GM23338 (cell line): ENCODE measurements around the gene NRP2.

Source experiments
- CREB1 ChIP-seq: fragments of 250-450 bp; sonication (Bioruptor Pico); IDR thresholded peaks from 2 replicates; pipeline ENCODE4 v1.5.0; 2020; ENCODE audit warnings: low read depth, mild to moderate bottlenecking, moderate library complexity
- CTCF ChIP-seq, 2 experiments: fragments of 200-600 bp in 1 of 2; sonication (generic) in 1 of 2; conservative IDR thresholded peaks; 2 replicates each; pipeline versions ENCODE4 v1.5.1 to v1.6.1; 2016 to 2017; ENCODE audit warnings: antibody characterized with exemption in 2 of 2, low read depth in 2 of 2, mild to moderate bottlenecking in 2 of 2, moderate library complexity in 1 of 2
- EZH2 ChIP-seq: fragments of 200-600 bp; sonication (generic); IDR thresholded peaks from one replicate; pipeline ENCODE4 v1.8.0; 2017; ENCODE audit warnings: antibody characterized with exemption, mild to moderate bottlenecking, low read depth; ENCODE audit not compliant: unreplicated experiment
- EZH2phosphoT487 ChIP-seq: fragments of 200-600 bp; sonication (generic); IDR thresholded peaks from one replicate; pipeline ENCODE4 v1.8.1; 2018; ENCODE audit warnings: antibody characterized with exemption; ENCODE audit not compliant: unreplicated experiment
- POLR2AphosphoS5 ChIP-seq: IDR thresholded peaks from 2 replicates; pipeline ENCODE4 v1.6.1; 2016; ENCODE audit warnings: antibody characterized with exemption, low read depth
- TF ChIP-seq, protein P1 (sequence below): IDR thresholded peaks from one replicate; pipeline ENCODE4 v1.6.1; 2018; ENCODE audit warnings: antibody characterized with exemption; ENCODE audit not compliant: unreplicated experiment
- TF ChIP-seq, protein P2 (sequence below): fragments of 250-450 bp; sonication (Bioruptor Pico); IDR thresholded peaks from 2 replicates; pipeline ENCODE4 v1.5.0; 2020; ENCODE audit warnings: mild to moderate bottlenecking, moderate library complexity

- TF ChIP-seq CTCF (conservative IDR thresholded peaks at IDR 0.05; ENCODE audit: low read depth in 2 of 2) = no peak
- TF ChIP-seq EZH2 = no peak
- no peak for TF ChIP-seq POLR2AphosphoS5
- no peak for TF ChIP-seq EZH2phosphoT487
- TF ChIP-seq, protein P1, sequence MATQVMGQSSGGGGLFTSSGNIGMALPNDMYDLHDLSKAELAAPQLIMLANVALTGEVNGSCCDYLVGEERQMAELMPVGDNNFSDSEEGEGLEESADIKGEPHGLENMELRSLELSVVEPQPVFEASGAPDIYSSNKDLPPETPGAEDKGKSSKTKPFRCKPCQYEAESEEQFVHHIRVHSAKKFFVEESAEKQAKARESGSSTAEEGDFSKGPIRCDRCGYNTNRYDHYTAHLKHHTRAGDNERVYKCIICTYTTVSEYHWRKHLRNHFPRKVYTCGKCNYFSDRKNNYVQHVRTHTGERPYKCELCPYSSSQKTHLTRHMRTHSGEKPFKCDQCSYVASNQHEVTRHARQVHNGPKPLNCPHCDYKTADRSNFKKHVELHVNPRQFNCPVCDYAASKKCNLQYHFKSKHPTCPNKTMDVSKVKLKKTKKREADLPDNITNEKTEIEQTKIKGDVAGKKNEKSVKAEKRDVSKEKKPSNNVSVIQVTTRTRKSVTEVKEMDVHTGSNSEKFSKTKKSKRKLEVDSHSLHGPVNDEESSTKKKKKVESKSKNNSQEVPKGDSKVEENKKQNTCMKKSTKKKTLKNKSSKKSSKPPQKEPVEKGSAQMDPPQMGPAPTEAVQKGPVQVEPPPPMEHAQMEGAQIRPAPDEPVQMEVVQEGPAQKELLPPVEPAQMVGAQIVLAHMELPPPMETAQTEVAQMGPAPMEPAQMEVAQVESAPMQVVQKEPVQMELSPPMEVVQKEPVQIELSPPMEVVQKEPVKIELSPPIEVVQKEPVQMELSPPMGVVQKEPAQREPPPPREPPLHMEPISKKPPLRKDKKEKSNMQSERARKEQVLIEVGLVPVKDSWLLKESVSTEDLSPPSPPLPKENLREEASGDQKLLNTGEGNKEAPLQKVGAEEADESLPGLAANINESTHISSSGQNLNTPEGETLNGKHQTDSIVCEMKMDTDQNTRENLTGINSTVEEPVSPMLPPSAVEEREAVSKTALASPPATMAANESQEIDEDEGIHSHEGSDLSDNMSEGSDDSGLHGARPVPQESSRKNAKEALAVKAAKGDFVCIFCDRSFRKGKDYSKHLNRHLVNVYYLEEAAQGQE = no peak
- TF ChIP-seq, protein P2, sequence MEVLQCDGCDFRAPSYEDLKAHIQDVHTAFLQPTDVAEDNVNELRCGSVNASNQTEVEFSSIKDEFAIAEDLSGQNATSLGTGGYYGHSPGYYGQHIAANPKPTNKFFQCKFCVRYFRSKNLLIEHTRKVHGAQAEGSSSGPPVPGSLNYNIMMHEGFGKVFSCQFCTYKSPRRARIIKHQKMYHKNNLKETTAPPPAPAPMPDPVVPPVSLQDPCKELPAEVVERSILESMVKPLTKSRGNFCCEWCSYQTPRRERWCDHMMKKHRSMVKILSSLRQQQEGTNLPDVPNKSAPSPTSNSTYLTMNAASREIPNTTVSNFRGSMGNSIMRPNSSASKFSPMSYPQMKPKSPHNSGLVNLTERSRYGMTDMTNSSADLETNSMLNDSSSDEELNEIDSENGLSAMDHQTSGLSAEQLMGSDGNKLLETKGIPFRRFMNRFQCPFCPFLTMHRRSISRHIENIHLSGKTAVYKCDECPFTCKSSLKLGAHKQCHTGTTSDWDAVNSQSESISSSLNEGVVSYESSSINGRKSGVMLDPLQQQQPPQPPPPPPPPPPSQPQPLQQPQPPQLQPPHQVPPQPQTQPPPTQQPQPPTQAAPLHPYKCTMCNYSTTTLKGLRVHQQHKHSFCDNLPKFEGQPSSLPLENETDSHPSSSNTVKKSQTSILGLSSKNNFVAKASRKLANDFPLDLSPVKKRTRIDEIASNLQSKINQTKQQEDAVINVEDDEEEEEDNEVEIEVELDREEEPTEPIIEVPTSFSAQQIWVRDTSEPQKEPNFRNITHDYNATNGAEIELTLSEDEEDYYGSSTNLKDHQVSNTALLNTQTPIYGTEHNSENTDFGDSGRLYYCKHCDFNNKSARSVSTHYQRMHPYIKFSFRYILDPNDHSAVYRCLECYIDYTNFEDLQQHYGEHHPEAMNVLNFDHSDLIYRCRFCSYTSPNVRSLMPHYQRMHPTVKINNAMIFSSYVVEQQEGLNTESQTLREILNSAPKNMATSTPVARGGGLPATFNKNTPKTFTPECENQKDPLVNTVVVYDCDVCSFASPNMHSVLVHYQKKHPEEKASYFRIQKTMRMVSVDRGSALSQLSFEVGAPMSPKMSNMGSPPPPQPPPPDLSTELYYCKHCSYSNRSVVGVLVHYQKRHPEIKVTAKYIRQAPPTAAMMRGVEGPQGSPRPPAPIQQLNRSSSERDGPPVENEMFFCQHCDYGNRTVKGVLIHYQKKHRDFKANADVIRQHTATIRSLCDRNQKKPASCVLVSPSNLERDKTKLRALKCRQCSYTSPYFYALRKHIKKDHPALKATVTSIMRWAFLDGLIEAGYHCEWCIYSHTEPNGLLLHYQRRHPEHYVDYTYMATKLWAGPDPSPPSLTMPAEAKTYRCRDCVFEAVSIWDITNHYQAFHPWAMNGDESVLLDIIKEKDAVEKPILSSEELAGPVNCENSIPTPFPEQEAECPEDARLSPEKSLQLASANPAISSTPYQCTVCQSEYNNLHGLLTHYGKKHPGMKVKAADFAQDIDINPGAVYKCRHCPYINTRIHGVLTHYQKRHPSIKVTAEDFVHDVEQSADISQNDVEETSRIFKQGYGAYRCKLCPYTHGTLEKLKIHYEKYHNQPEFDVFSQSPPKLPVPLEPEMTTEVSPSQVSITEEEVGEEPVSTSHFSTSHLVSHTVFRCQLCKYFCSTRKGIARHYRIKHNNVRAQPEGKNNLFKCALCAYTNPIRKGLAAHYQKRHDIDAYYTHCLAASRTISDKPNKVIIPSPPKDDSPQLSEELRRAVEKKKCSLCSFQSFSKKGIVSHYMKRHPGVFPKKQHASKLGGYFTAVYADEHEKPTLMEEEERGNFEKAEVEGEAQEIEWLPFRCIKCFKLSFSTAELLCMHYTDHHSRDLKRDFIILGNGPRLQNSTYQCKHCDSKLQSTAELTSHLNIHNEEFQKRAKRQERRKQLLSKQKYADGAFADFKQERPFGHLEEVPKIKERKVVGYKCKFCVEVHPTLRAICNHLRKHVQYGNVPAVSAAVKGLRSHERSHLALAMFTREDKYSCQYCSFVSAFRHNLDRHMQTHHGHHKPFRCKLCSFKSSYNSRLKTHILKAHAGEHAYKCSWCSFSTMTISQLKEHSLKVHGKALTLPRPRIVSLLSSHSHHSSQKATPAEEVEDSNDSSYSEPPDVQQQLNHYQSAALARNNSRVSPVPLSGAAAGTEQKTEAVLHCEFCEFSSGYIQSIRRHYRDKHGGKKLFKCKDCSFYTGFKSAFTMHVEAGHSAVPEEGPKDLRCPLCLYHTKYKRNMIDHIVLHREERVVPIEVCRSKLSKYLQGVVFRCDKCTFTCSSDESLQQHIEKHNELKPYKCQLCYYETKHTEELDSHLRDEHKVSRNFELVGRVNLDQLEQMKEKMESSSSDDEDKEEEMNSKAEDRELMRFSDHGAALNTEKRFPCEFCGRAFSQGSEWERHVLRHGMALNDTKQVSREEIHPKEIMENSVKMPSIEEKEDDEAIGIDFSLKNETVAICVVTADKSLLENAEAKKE (CRISPR knock-in tag) = no peak
- no peak for TF ChIP-seq CREB1 (CRISPR knock-in tag)
Measured at GRCh38 chr2:205712508-205712907, 30.2 kb downstream of the NRP2 start.
